Neural cell (in vitro differentiated cells): Measurements from ENCODE around the gene WTIP. TPM values are rescaled to one million over a fixed set of nuclear protein-coding genes. Genes with fewer than 3 reads are reported as not detected.

Source experiments
- H2AFZ ChIP-seq: fragments of 200-600, 300-800 bp; sonication (generic), shearing (Covaris generic); 2 replicates; pipeline ENCODE4 v1.6.0; 2014; ENCODE audit warnings: low read depth, mild to moderate bottlenecking, antibody characterized with exemption, low read length, moderate library complexity
- H3F3A ChIP-seq: fragments of 200-600 bp; shearing (Covaris generic); 2 replicates; pipeline ENCODE4 v1.6.1; 2016; ENCODE audit warnings: mild to moderate bottlenecking, moderate library complexity, mixed read lengths, antibody characterized with exemption, low read length; ENCODE audit not compliant: insufficient read depth, poor library complexity, severe bottlenecking
- H3K27ac ChIP-seq: fragments of 200-600, 300-800 bp; sonication (generic), shearing (Covaris generic); 2 replicates; pipeline ENCODE4 v1.5.1; 2014; ENCODE audit warnings: mild to moderate bottlenecking, low read length, moderate library complexity
- H3K27me3 ChIP-seq: fragments of 300-800, 200-600 bp; sonication (generic), shearing (Covaris generic); 2 replicates; pipeline ENCODE4 v1.6.0; 2014; ENCODE audit warnings: mild to moderate bottlenecking, low read depth, low read length, moderate library complexity; ENCODE audit not compliant: insufficient read depth
- H3K36me3 ChIP-seq: fragments of 300-800, 200-600 bp; sonication (generic), shearing (Covaris generic); 2 replicates; pipeline ENCODE4 v1.5.1; 2014; ENCODE audit warnings: mild to moderate bottlenecking, antibody characterized with exemption, low read length, moderate library complexity; ENCODE audit not compliant: insufficient read depth
- H3K4me2 ChIP-seq: fragments of 300-800, 200-600 bp; sonication (generic), shearing (Covaris generic); 2 replicates; pipeline ENCODE4 v1.6.0; 2014; ENCODE audit warnings: mild to moderate bottlenecking, low read length
- H3K4me3 ChIP-seq: fragments of 300-800, 200-600 bp; sonication (generic), shearing (Covaris generic); 2 replicates; pipeline ENCODE4 v1.5.1; 2014; ENCODE audit warnings: mild to moderate bottlenecking, low read length, moderate library complexity
- H3K79me2 ChIP-seq: fragments of 200-600 bp; shearing (Covaris generic); replicated peaks from 2 replicates; pipeline ENCODE4 v1.6.0; 2014; ENCODE audit warnings: mild to moderate bottlenecking, low read length, moderate library complexity; ENCODE audit not compliant: insufficient read depth
- H3K9ac ChIP-seq: fragments of 300-800, 200-600 bp; sonication (generic), shearing (Covaris generic); 2 replicates; pipeline ENCODE4 v1.6.1; 2016; ENCODE audit warnings: mild to moderate bottlenecking, low read length, mixed read lengths
- H3K9me2 ChIP-seq: fragments of 200-600 bp; shearing (Covaris generic); 2 replicates; pipeline ENCODE4 v1.6.1; 2016; ENCODE audit warnings: mild to moderate bottlenecking, low read length, mixed read lengths; ENCODE audit not compliant: insufficient read depth
- H3K9me3 ChIP-seq: fragments of 200-600, 300-800 bp; sonication (generic), shearing (Covaris generic); 2 replicates; pipeline ENCODE4 v1.6.1; 2016; ENCODE audit warnings: mild to moderate bottlenecking, mixed run types, low read length, moderate library complexity, mixed read lengths
- H4K20me1 ChIP-seq: fragments of 200-600 bp; shearing (Covaris generic); 2 replicates; pipeline ENCODE4 v1.6.1; 2016; ENCODE audit warnings: mild to moderate bottlenecking, mixed run types; ENCODE audit not compliant: insufficient read depth
- EP300 ChIP-seq: fragments of 450-650 bp; conservative IDR thresholded peaks from 2 replicates; pipeline ENCODE4 v1.6.1; 2014; ENCODE audit warnings: antibody characterized with exemption, mild to moderate bottlenecking, moderate library complexity; ENCODE audit not compliant: poor library complexity, severe bottlenecking
- EZH2 ChIP-seq: fragments of 200-600, 300-800 bp; shearing (Covaris generic), sonication (generic); IDR thresholded peaks from 2 replicates; pipeline ENCODE4 v1.6.1; 2014; ENCODE audit warnings: antibody characterized with exemption, low read length, borderline replicate concordance, mild to moderate bottlenecking; ENCODE audit not compliant: insufficient read depth, poor library complexity, severe bottlenecking
- MXI1 ChIP-seq: fragments of 450-650 bp; conservative IDR thresholded peaks from 2 replicates; pipeline ENCODE4 v1.6.1; 2014; ENCODE audit warnings: antibody characterized with exemption, mild to moderate bottlenecking; ENCODE audit not compliant: poor library complexity, severe bottlenecking
- POLR2AphosphoS5 ChIP-seq: IDR thresholded peaks from 2 replicates; pipeline ENCODE4 v1.6.1; 2012
- RAD21 ChIP-seq: fragments of 450-650 bp; conservative IDR thresholded peaks from 2 replicates; pipeline ENCODE4 v1.6.1; 2014; ENCODE audit warnings: antibody characterized with exemption, mild to moderate bottlenecking, moderate library complexity
- REST ChIP-seq: IDR thresholded peaks from 2 replicates; pipeline ENCODE4 v1.6.1; 2012; ENCODE audit warnings: borderline replicate concordance
- SMC3 ChIP-seq: fragments of 450-650 bp; conservative IDR thresholded peaks from 2 replicates; pipeline ENCODE4 v1.6.1; 2014; ENCODE audit warnings: antibody characterized with exemption, mild to moderate bottlenecking, moderate library complexity; ENCODE audit not compliant: poor library complexity
- TAF1 ChIP-seq: IDR thresholded peaks from 2 replicates; pipeline ENCODE4 v1.6.1; 2012; ENCODE audit warnings: low read depth
- polyA plus RNA-seq: library from polyadenylated mRNA; depleted of rRNA; stranded (reverse); fragments of >200 nt; gene quantifications from 2 replicates; pipeline ENCODE4 v1.2.3, GENCODE V29; 2014
- TF ChIP-seq, protein P1 (sequence below): fragments of 450-650 bp; IDR thresholded peaks from 2 replicates; pipeline ENCODE4 v1.5.1; 2014; ENCODE audit warnings: antibody characterized with exemption, mild to moderate bottlenecking, moderate library complexity; ENCODE audit not compliant: poor library complexity, severe bottlenecking

The WTIP gene
- polyA plus RNA-seq, 1 donor from 2014 or later, result 9.8 TPM

DNA sequence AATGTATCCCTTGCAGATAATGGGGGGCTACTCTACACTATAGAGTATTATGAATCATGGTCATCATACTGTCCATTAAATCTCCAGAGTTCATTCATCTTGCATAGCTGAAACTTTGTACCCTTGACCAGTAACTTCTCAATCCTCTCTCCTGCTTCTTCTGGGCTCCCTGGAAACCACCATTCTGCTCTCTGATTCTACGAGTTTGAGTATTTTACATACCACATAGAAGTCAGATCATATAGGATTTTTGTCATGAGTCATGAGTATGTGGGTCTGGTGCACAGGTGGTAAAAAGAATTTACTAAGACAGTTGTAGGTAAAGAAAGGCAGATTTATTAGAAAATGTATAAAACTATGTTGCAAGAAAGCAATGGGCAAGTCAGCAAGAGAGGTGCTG lies 41.9 kb downstream of the WTIP start:
- TF ChIP-seq, protein P1, sequence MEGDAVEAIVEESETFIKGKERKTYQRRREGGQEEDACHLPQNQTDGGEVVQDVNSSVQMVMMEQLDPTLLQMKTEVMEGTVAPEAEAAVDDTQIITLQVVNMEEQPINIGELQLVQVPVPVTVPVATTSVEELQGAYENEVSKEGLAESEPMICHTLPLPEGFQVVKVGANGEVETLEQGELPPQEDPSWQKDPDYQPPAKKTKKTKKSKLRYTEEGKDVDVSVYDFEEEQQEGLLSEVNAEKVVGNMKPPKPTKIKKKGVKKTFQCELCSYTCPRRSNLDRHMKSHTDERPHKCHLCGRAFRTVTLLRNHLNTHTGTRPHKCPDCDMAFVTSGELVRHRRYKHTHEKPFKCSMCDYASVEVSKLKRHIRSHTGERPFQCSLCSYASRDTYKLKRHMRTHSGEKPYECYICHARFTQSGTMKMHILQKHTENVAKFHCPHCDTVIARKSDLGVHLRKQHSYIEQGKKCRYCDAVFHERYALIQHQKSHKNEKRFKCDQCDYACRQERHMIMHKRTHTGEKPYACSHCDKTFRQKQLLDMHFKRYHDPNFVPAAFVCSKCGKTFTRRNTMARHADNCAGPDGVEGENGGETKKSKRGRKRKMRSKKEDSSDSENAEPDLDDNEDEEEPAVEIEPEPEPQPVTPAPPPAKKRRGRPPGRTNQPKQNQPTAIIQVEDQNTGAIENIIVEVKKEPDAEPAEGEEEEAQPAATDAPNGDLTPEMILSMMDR, result no peak
- TF ChIP-seq RAD21 (no peak), EZH2 (no peak), REST (no peak), TAF1 (no peak), POLR2AphosphoS5 (no peak), EP300 (no peak)
- H4K20me1 ChIP-seq, result no peaks in the 10 kb centered on the region
- H3K36me3 ChIP-seq, result no peaks in the 10 kb centered on the region
- H3K27me3 ChIP-seq, result no peaks in the 10 kb centered on the region
- no peak overlapping the region for H3K4me3 ChIP-seq
- H3F3A ChIP-seq, result no peaks in the 10 kb centered on the region
- no peak overlapping the region for H3K27ac ChIP-seq
- H3K9ac ChIP-seq, result no peak overlapping the region
- no peaks in the 10 kb centered on the region for H3K79me2 ChIP-seq
- no peak overlapping the region for H3K4me2 ChIP-seq
- H3K9me2 ChIP-seq, result no peaks in the 10 kb centered on the region
- H2AFZ ChIP-seq, result no peak overlapping the region
- H3K9me3 ChIP-seq, result no peaks in the 10 kb centered on the region

DNA sequence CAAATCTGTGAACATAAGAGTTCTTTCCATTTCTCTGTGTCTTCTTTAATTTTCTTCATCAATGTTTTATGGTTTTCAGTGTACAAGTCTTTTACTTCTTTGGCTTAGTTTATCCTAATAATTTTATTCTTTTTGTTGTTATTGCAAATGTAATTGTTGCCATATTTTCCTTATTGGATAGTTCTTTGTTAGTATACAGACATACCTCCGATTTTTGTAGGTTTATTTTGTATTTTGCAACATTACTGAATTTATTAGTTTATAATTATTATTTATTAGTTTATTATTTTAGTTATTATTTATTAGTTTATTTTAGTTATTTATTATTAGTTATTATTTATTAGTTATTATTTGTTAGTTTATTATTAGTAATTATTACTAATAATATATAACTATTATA lies 43.4 kb downstream of the WTIP start:
- TF ChIP-seq POLR2AphosphoS5 (no peak), SMC3 (no peak), EZH2 (no peak), TAF1 (no peak), EP300 (no peak), MXI1 (no peak), RAD21 (no peak), REST (no peak)
- TF ChIP-seq, protein P1, result no peak
- Histone ChIP-seq H3K79me2 (no peaks in the 10 kb centered on the region), H3K4me3 (no peak overlapping the region), H3K4me2 (no peak overlapping the region), H3K36me3 (no peaks in the 10 kb centered on the region), H3K27me3 (no peaks in the 10 kb centered on the region), H4K20me1 (no peaks in the 10 kb centered on the region), H3K9me3 (no peaks in the 10 kb centered on the region), H3K9me2 (no peaks in the 10 kb centered on the region), H3F3A (no peaks in the 10 kb centered on the region), H2AFZ (no peak overlapping the region), H3K27ac (no peak overlapping the region), H3K9ac (no peak overlapping the region)
